Spleen (tissue), 11 donors: Measurements from ENCODE around the gene CDK5RAP3. TPM values are rescaled to one million over a fixed set of nuclear protein-coding genes. Genes with fewer than 3 reads are reported as not detected.

ENCODE experiments used
- DNase-seq: peaks from one replicate; pipeline ENCODE4 v3.0.0-alpha.2; 2020
- H3K27ac ChIP-seq, 8 donors: fragments of 200-600 bp; sonication (generic) in 7 of 8; 1 replicate in 4 of 8; 2 replicates in 4 of 8; pipeline versions ENCODE4 v1.5.0 to v1.8.0; 2016 to 2021; ENCODE audit warnings: inconsistent platforms in 4 of 8, mild to moderate bottlenecking in 4 of 8, moderate library complexity in 1 of 8
- H3K27me3 ChIP-seq, 7 donors: fragments of 200-600 bp; sonication (generic) in 6 of 7; replicated peaks in 1 of 7; 1 replicate in 4 of 7; 2 replicates in 3 of 7; pipeline versions ENCODE4 v1.5.0 to v1.8.0; 2016 to 2021; ENCODE audit warnings: inconsistent platforms in 3 of 7, mild to moderate bottlenecking in 1 of 7
- H3K36me3 ChIP-seq, 6 donors: fragments of 200-600 bp; sonication (generic) in 5 of 6; 1 replicate in 4 of 6; 2 replicates in 2 of 6; pipeline versions ENCODE4 v1.5.0 to v1.8.0; 2016 to 2021; ENCODE audit warnings: inconsistent platforms in 2 of 6
- H3K4me1 ChIP-seq, 6 donors: fragments of 200-600 bp; sonication (generic) in 5 of 6; 1 replicate in 3 of 6; 2 replicates in 3 of 6; pipeline versions ENCODE4 v1.5.0 to v1.8.0; 2016 to 2021; ENCODE audit warnings: inconsistent platforms in 3 of 6
- H3K4me3 ChIP-seq, 8 donors: fragments of 200-600 bp; sonication (generic) in 7 of 8; 1 replicate in 4 of 8; 2 replicates in 4 of 8; pipeline versions ENCODE4 v1.5.0 to v1.8.0; 2016 to 2021; ENCODE audit warnings: inconsistent platforms in 4 of 8, mild to moderate bottlenecking in 4 of 8, moderate library complexity in 2 of 8
- H3K9me3 ChIP-seq, 8 donors: fragments of 200-600 bp; sonication (generic) in 7 of 8; 1 replicate in 4 of 8; 2 replicates in 4 of 8; pipeline versions ENCODE4 v1.5.0 to v1.8.0; 2016 to 2021; ENCODE audit warnings: inconsistent platforms in 4 of 8
- POLR2A ChIP-seq, 3 donors: fragments of 450-650 bp; IDR thresholded peaks; one replicate each; pipeline ENCODE4 v1.5.1; 2017; ENCODE audit warnings: antibody characterized with exemption in 3 of 3, mild to moderate bottlenecking in 1 of 3
- POLR2AphosphoS5 ChIP-seq, 3 donors: sonication (generic); formaldehyde crosslinking; IDR thresholded peaks; one replicate each; pipeline ENCODE4 v1.5.1; 2017; ENCODE audit warnings: antibody characterized with exemption in 3 of 3
- WGBS, 5 donors: extraction: QIAGEN DNeasy Blood & Tissue Kit in 3 of 5; methylation state at CpG; one replicate each; pipeline versions ENCODE4 v1.1.5 to v1.1.7; 2013 to 2018; 5-methylcytosine and 5-hydroxymethylcytosine counted together
- intact Hi-C: fragments of 100-400 bp; cut with DNase I; formaldehyde crosslinking; loops from one replicate; pipeline ENCODE4 v1.15.0; 2023; ENCODE audit warnings: low total_unique reads
- polyA plus RNA-seq, 3 donors: library from polyadenylated mRNA; stranded (reverse); fragments of 200-250 nt; gene quantifications; one replicate each; pipeline ENCODE4 v1.2.1, GENCODE V29; 2013
- total RNA-seq, 7 donors: library from RNA; depleted of rRNA in 3 of 7; stranded (reverse); fragments of >200 nt in 3 of 7; fragmentation: NEBNext Ultra II Directional in 4 of 7; extraction: Animal tissue kit (Norgen Biotek cat#: 25700) in 4 of 7; gene quantifications; one replicate each; pipeline versions ENCODE4 v1.1.0 to v1.2.1, GENCODE V29; 2016 to 2021
- TF ChIP-seq, protein P1 (sequence below), 11 experiments: fragments of 200-600 bp in 7 of 11; fragments of 450-650 bp in 4 of 11; sonication (generic) in 4 of 11; IDR thresholded peaks in 8 of 11; conservative IDR thresholded peaks in 3 of 11; 1 replicate in 7 of 11; 2 replicates in 4 of 11; pipeline versions ENCODE4 v1.4.0 to v1.8.0; 2016 to 2021; ENCODE audit warnings: antibody characterized with exemption in 11 of 11, inconsistent platforms in 4 of 11, mild to moderate bottlenecking in 1 of 11
- donor health status: healthy with polysubstance abuse.
- donor health status: DM: no; HTN: no; CAD: no; lungs with moderate emphysema.
- donor health status: DM: no; HTN: no; CAD: no.
- donor health status: Bipolar disorder and iron deficiency.
- donor health status: healthy.
- donor health status: DM: no; HTN: no; CAD: no.
- donor health status: DM: yes; HTN: yes; CAD: no.

Gene CDK5RAP3
- total and polyA plus RNA-seq, 10 donors: 216 to 1,020 (median 261) TPM

DNA sequence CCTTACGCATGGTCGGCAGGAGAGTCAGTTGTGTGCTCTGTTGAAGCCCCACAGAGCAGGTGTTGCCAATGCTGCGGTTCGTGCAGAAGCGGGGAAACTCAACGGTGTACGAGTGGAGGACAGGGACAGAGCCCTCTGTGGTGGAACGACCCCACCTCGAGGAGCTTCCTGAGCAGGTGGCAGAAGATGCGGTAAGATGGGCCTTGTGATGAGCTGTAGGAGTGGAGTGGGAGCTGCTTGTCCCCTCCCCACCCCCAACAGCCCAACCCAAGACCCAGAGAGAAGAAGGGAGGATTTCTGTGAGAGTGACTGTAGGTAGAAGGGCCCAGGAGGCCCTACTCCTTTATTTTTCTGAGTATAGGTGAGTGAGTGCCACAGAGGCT lies 4.9 kb downstream of the CDK5RAP3 start:
- no peak overlapping the region for H3K27ac ChIP-seq
- H3K4me1 ChIP-seq: peaks cover 5 to 38% (median 25%) of the 10 kb centered on the region in 6 donors
- H3K9me3 ChIP-seq: no peaks in the 10 kb centered on the region
- 84 to 93% (median 91%) methylated on average over 10 of the region's 10 CpGs for WGBS, 5 donors
- no peaks in the 10 kb centered on the region for H3K27me3 ChIP-seq
- TF ChIP-seq, protein P1, sequence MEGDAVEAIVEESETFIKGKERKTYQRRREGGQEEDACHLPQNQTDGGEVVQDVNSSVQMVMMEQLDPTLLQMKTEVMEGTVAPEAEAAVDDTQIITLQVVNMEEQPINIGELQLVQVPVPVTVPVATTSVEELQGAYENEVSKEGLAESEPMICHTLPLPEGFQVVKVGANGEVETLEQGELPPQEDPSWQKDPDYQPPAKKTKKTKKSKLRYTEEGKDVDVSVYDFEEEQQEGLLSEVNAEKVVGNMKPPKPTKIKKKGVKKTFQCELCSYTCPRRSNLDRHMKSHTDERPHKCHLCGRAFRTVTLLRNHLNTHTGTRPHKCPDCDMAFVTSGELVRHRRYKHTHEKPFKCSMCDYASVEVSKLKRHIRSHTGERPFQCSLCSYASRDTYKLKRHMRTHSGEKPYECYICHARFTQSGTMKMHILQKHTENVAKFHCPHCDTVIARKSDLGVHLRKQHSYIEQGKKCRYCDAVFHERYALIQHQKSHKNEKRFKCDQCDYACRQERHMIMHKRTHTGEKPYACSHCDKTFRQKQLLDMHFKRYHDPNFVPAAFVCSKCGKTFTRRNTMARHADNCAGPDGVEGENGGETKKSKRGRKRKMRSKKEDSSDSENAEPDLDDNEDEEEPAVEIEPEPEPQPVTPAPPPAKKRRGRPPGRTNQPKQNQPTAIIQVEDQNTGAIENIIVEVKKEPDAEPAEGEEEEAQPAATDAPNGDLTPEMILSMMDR (IDR thresholded peaks at IDR 0.05 in 8 of 11, conservative IDR thresholded peaks at IDR 0.05 in 3 of 11): no peak
- TF ChIP-seq POLR2A (IDR thresholded peaks at IDR 0.05): no peak
- no peak for TF ChIP-seq POLR2AphosphoS5 (IDR thresholded peaks at IDR 0.05)
- H3K36me3 ChIP-seq: peaks cover 0 to 77% (median 75%) of the 10 kb centered on the region in 6 donors
- no peak overlapping the region for H3K4me3 ChIP-seq
- no peak for DNase-seq
- intact Hi-C loops: loop anchor here (5.0 kb wide), 1 partner anchor 41 kb away; no protein-coding TSS in a partner anchor

DNA sequence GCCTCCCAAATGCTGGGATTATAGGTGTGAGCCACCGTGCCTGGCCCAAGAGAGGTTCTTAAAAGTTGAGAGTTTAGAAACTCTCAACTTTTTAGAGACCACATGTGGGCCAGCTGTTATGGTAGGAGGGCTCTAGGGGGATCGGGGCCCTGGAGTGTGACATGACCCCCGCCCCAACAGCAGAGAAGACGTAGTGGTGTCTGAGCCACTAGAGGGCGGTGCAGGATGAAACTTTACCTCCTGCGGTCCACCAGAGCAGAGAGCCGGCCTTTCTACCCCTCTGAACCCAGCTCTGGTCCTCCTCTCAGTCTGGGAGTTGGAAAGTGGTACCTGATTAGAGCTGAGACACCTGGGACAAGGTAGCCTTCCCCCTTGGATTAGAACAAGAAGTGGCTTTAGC lies 7.4 kb downstream of the CDK5RAP3 start:
- 25 to 54% (median 32%) methylated on average over 2 to 7 of the region's 7 CpGs for WGBS, 5 donors
- DNase-seq: no peak
- no peaks in the 10 kb centered on the region for H3K9me3 ChIP-seq
- no peak for TF ChIP-seq POLR2AphosphoS5 (IDR thresholded peaks at IDR 0.05)
- TF ChIP-seq POLR2A (IDR thresholded peaks at IDR 0.05): no peak
- TF ChIP-seq, protein P1 (IDR thresholded peaks at IDR 0.05 in 8 of 11, conservative IDR thresholded peaks at IDR 0.05 in 3 of 11): peak; percentile 31 to 76 (median 67)
- H3K4me3 ChIP-seq: no peak overlapping the region
- H3K4me1 ChIP-seq: peaks cover 0 to 40% (median 28%) of the 10 kb centered on the region in 6 donors
- H3K27me3 ChIP-seq: no peaks in the 10 kb centered on the region
- intact Hi-C loops: loop anchor here (5.0 kb wide), 1 partner anchor 39 kb away; no protein-coding TSS in a partner anchor
- H3K36me3 ChIP-seq: peaks cover 3 to 100% (median 96%) of the 10 kb centered on the region in 6 donors
- H3K27ac ChIP-seq: no peak overlapping the region

DNA sequence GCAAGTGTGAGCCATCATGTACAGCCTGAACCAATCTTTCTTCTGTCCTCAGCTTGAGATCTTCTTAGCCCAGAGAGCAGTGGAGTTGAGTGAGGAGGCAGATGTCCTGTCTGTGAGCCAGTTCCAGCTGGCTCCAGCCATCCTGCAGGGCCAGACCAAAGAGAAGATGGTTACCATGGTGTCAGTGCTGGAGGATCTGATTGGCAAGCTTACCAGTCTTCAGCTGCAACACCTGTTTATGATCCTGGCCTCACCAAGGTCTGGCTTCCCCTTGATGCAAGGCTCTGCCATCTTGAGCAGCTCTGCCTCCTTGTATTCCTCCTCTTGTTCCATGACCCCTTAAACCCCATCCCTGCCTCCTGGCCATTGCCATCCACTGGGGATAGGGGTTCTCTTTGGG lies 9.6 kb downstream of the CDK5RAP3 start:
- no peak for TF ChIP-seq POLR2A (IDR thresholded peaks at IDR 0.05)
- TF ChIP-seq POLR2AphosphoS5 (IDR thresholded peaks at IDR 0.05): no peak
- TF ChIP-seq, protein P1 (IDR thresholded peaks at IDR 0.05 in 8 of 11, conservative IDR thresholded peaks at IDR 0.05 in 3 of 11): no peak
- Histone ChIP-seq H3K27ac (no peak overlapping the region), H3K9me3 (no peaks in the 10 kb centered on the region), H3K4me1 (peaks cover 0 to 45% (median 32%) of the 10 kb centered on the region in 6 donors), H3K27me3 (no peaks in the 10 kb centered on the region), H3K36me3 (peaks cover 3 to 100% (median 78%) of the 10 kb centered on the region in 6 donors), H3K4me3 (no peak overlapping the region)
- DNase-seq: no peak
- intact Hi-C loops: no loop called here

- H3K4me1 ChIP-seq: peaks cover 0 to 45% (median 32%) of the 10 kb centered on the region in 6 donors
- peak overlapping the region in 1 of 8 donors; percentile 26 for H3K27ac ChIP-seq
- no peaks in the 10 kb centered on the region for H3K9me3 ChIP-seq
- H3K36me3 ChIP-seq: peaks cover 3 to 96% (median 70%) of the 10 kb centered on the region in 6 donors
- no peak for DNase-seq
- TF ChIP-seq, protein P1 (IDR thresholded peaks at IDR 0.05 in 8 of 11, conservative IDR thresholded peaks at IDR 0.05 in 3 of 11): no peak
- TF ChIP-seq POLR2A (IDR thresholded peaks at IDR 0.05): no peak
- no peak for TF ChIP-seq POLR2AphosphoS5 (IDR thresholded peaks at IDR 0.05)
- no peaks in the 10 kb centered on the region for H3K27me3 ChIP-seq
- 38 to 68% (median 54%) methylated on average over 9 of the region's 9 CpGs for WGBS, 5 donors
- no peak overlapping the region for H3K4me3 ChIP-seq
- intact Hi-C loops: no loop called here
These were observed 10.5 kb downstream of the CDK5RAP3 start for GRCh38 chr17:47981462-47981861.
